Measurements from ENCODE around the gene RSBN1L.

RSBN1L gene

GRCh38 chr7:77811516-77812289 is 115.4 kb downstream of the RSBN1L start:
- no peak for DNase-seq

DNA sequence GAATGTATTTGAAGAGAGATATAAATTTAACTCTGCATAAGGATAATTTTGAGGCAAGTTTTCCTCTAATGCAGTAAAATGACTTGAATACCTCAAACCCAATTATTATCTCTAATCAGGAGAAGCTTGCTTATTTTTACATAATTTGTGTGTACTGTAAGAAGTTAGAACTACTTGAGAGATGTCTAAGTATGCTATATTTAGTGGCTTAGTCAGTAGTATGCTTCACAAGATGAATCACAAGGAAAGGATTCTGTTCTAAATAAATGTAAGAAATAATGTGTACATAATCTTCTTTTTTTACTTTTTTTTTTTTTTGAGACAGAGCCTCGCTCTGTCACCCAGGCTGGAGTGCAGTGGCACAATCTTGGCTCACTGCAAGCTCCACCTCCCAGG is 116.0 kb downstream of the RSBN1L start:
- DNase-seq, result no peak

- DNase-seq, result no peak
Observed at GRCh38 chr7:77813180-77813579, 116.9 kb downstream of the RSBN1L start.

DNA sequence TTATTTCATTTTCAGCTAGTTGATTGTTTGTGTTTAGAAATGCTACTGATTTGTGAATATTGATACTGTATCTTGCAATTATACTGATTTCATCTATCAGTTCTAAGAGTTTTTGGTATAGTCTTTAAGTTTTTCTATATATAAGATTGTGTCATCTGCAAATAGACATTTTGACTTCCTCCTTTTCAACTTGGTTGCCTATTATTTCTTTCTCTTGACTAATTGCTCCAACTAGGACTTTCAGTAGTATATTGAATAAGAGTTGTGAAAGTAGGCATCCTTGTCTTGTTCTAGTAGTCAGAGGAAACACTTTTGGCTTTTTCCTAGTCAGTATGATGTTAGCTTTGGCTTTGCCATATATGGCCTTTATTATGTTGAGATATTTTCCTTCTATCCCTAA is 122.8 kb downstream of the RSBN1L start:
- DNase-seq, result no peak

DNA sequence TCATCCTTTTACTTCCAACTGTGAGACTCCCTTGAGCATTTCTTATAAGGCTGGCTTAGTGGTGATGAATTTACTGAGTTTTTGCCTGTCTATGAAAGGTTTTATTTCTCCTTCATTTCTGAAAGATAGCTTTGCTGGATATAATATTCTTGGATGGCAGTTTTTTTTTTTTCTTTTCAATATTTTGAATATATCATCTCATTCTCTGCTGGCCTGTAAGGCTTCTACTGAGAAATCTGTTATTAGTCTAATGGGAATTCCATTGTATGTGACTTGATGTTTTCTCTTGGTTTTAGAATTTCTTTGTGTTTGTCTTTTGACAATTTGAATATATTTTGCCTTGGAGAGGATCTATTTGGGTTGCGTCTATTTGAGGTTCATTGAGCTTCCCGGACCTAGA is 124.7 kb downstream of the RSBN1L start:
- no peak for DNase-seq

DNA sequence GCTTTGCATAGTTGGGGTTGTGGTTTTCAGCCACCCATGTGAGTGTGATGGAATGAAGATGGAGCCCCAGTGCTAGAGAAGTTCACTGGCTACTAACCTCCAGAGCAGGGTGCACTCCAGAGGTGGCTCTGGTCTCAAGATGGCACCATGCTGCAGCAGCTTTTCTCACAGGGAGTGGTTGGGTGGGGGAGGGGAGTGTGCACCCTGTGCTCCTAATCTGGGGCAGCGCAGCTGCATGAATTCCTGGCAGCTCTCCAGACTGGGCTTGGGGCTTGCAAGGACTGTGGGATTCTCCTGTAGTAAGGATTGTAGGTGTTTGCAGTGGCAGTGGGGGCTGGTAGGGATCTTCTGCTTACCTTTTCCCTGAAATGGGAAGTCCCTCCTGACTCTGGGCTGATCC is 126.0 kb downstream of the RSBN1L start:
- DNase-seq, result no peak

GRCh38 chr7:77823787-77824186 is 127.5 kb downstream of the RSBN1L start:
- DNase-seq, result no peak

DNA sequence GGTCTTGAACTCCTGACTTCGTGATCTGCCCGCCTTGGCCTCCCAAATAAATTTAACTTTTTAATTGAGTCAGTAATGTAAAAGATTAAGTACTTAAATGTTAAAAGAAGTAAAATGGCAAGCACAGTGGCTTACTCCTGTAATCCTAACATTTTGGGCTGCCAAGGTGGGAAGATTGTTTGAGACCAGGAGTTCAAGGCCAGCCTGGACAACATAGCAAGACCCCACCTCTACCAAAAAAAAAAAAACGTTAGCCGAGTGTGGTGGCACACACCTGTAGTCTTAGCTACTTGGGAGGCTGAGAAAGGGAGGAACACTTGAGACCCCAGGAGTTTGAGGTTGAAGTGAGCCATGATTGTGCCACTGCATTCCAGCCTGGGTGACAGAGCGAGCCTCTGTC is 128.4 kb downstream of the RSBN1L start:
- no peak for DNase-seq

GRCh38 chr7:77825131-77825530 is 128.9 kb downstream of the RSBN1L start:
- no peak for DNase-seq

GRCh38 chr7:77826300-77826699 is 130.0 kb downstream of the RSBN1L start:
- DNase-seq, result no peak

DNA sequence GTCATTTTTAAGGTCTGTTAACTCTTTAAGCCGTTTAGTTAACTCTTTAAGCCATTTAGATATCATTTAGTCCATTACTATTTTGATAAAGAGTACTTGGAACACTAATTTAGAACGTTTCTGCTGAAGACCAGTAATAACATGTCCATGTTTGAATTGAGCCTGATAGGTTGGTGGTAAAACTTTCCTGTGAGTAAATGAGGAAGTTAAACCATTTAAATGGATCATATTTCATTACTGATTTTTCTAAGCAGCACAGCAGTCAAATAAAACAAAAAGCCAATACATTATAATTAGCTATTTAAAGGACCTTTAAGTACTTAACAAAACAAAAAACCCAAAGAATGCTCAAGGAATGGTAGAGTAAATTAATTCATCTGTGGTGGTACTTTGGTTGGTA is 131.7 kb downstream of the RSBN1L start:
- no peak for DNase-seq

DNA sequence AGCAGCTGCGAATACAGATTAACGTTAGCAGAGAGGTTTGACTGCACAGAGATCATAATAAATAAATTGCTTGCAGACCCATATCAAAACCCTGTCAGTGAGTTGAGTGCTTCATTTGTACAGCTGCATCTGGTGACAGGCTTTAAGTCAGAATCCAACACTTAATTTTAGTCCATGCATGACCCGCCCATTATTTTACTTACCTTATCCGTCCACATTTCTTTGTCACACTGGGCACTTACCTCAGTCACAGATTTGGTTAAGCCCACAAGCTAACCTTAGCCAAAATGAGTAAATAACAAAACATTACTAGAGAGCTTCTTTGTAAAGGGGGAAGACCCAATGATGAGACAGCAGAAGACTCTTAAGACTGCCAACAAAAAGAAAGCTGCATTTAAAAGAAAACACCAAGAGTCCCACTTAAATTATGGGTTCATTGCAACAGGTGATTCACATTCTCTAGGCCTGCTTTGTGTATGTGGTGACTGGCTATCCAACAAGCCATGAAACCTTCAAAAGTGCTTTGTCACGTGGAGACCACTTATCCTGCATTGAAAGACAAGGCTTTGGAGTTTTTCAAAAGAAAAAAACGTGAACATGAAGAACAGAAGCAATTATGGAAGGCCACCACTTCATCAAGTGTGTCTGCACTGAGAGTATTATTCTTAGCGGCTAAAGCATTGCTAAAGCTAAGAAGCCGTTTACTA is 134.5 kb downstream of the RSBN1L start:
- DNase-seq, result no peak

GRCh38 chr7:77831481-77831880 is 135.2 kb downstream of the RSBN1L start:
- peak; percentile 19 to 42 for DNase-seq

GRCh38 chr7:77831953-77832352 is 135.7 kb downstream of the RSBN1L start:
- no peak for DNase-seq
